Measurements from ENCODE around the gene DIPK1B.

- TF ChIP-seq, protein P1, sequence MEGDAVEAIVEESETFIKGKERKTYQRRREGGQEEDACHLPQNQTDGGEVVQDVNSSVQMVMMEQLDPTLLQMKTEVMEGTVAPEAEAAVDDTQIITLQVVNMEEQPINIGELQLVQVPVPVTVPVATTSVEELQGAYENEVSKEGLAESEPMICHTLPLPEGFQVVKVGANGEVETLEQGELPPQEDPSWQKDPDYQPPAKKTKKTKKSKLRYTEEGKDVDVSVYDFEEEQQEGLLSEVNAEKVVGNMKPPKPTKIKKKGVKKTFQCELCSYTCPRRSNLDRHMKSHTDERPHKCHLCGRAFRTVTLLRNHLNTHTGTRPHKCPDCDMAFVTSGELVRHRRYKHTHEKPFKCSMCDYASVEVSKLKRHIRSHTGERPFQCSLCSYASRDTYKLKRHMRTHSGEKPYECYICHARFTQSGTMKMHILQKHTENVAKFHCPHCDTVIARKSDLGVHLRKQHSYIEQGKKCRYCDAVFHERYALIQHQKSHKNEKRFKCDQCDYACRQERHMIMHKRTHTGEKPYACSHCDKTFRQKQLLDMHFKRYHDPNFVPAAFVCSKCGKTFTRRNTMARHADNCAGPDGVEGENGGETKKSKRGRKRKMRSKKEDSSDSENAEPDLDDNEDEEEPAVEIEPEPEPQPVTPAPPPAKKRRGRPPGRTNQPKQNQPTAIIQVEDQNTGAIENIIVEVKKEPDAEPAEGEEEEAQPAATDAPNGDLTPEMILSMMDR (conservative IDR thresholded peaks at IDR 0.05; ENCODE audit: low read depth, low read length): no peak
- no peak for TF ChIP-seq EZH2 (IDR thresholded peaks at IDR 0.05; ENCODE audit: low read length, unreplicated experiment)
These were observed 11.3 kb upstream of the DIPK1B start for GRCh38 chr9:136700959-136701667.
